ENCODE data around the gene PCBP3.
"Not testable (repeated sequence)": the region's sequence is repeated elsewhere in the genome, so short reads cannot be mapped to it uniquely, and the experiment has no call there.

PCBP3 gene

GRCh38 chr21:45607909-45608295 lies 35.6 kb upstream of the PCBP3 start:
- no peak for TF ChIP-seq CTCF (conservative IDR thresholded peaks at IDR 0.05; ENCODE audit: low read depth, low read length)
- H3K4me3 ChIP-seq (ENCODE audit: low read length), result no peak overlapping the region
- no peak for DNase-seq (ENCODE audit: low read depth)

GRCh38 chr21:45608747-45609470 lies 34.6 kb upstream of the PCBP3 start:
- DNase-seq (ENCODE audit: low read depth), result not testable (repeated sequence)

GRCh38 chr21:45609616-45610015 lies 33.9 kb upstream of the PCBP3 start:
- DNase-seq (ENCODE audit: low read depth); H3K4me3 ChIP-seq (ENCODE audit: low read length): not testable (repeated sequence)

More at GRCh38 chr21:45608747-45609470, 34.6 kb upstream of the PCBP3 start:
- not testable (repeated sequence) for H3K4me3 ChIP-seq (ENCODE audit: low read length)

- TF ChIP-seq CTCF (conservative IDR thresholded peaks at IDR 0.05; ENCODE audit: low read depth, low read length), result no peak
- DNase-seq (ENCODE audit: low read depth), result no peak
- H3K4me3 ChIP-seq (ENCODE audit: low read length), result no peak overlapping the region
Measured at GRCh38 chr21:45611296-45611695, 32.2 kb upstream of the PCBP3 start.

GRCh38 chr21:45611939-45612664 lies 31.4 kb upstream of the PCBP3 start:
- no peak overlapping the region for H3K4me3 ChIP-seq (ENCODE audit: low read length)
- no peak for TF ChIP-seq CTCF (conservative IDR thresholded peaks at IDR 0.05; ENCODE audit: low read depth, low read length)
- DNase-seq (ENCODE audit: low read depth), result no peak

GRCh38 chr21:45612665-45613019 lies 30.9 kb upstream of the PCBP3 start:
- not testable (repeated sequence) for H3K4me3 ChIP-seq (ENCODE audit: low read length); DNase-seq (ENCODE audit: low read depth)

- H3K4me3 ChIP-seq (ENCODE audit: low read length), result no peak overlapping the region
- TF ChIP-seq CTCF (conservative IDR thresholded peaks at IDR 0.05; ENCODE audit: low read depth, low read length), result no peak
- DNase-seq (ENCODE audit: low read depth), result no peak
Measured at GRCh38 chr21:45613396-45613795, 30.1 kb upstream of the PCBP3 start.

GRCh38 chr21:45613881-45614280 lies 29.6 kb upstream of the PCBP3 start:
- DNase-seq (ENCODE audit: low read depth), result no peak
- no peak overlapping the region for H3K4me3 ChIP-seq (ENCODE audit: low read length)
- TF ChIP-seq CTCF (conservative IDR thresholded peaks at IDR 0.05; ENCODE audit: low read depth, low read length), result no peak

Measured in retinal pigment epithelial cell (primary cell).